Neuronal stem cell (in vitro differentiated cells): Measurements from ENCODE around the gene ISCU.
A peak's percentile ranks its signal among the peaks of the same experiment; 100 is the strongest.

Experiments used
- DNase-seq: peaks from one replicate; pipeline ENCODE4 v3.0.0-alpha.2; 2013; ENCODE audit warnings: low spot score
- H2AFZ ChIP-seq: one replicate; pipeline ENCODE4 v1.6.1; 2013; ENCODE audit warnings: mild to moderate bottlenecking, low read length, inconsistent platforms
- H2AK5ac ChIP-seq: 2 replicates; pipeline ENCODE4 v1.6.1; 2013; ENCODE audit warnings: low read depth, mild to moderate bottlenecking, inconsistent platforms, low read length, moderate library complexity, mixed read lengths
- H2BK120ac ChIP-seq: 2 replicates; pipeline ENCODE4 v1.6.1; 2013; ENCODE audit warnings: low read depth, mild to moderate bottlenecking, inconsistent platforms, low read length, moderate library complexity, mixed read lengths
- H2BK12ac ChIP-seq: one replicate; pipeline ENCODE4 v1.6.1; 2013; ENCODE audit warnings: low read length, inconsistent platforms
- H2BK15ac ChIP-seq: 2 replicates; pipeline ENCODE4 v1.6.1; 2013; ENCODE audit warnings: mild to moderate bottlenecking, low read length, inconsistent platforms, mixed read lengths
- H2BK5ac ChIP-seq: one replicate; pipeline ENCODE4 v1.6.1; 2013; ENCODE audit warnings: inconsistent platforms, mild to moderate bottlenecking, low read length, moderate library complexity
- H3K14ac ChIP-seq: one replicate; pipeline ENCODE4 v1.6.1; 2013; ENCODE audit warnings: low read length, inconsistent platforms
- H3K18ac ChIP-seq: 2 replicates; pipeline ENCODE4 v1.6.1; 2013; ENCODE audit warnings: low read length, inconsistent platforms
- H3K23ac ChIP-seq: 2 replicates; pipeline ENCODE4 v1.6.1; 2013; ENCODE audit warnings: low read depth, mild to moderate bottlenecking, mixed read lengths, low read length, inconsistent platforms; ENCODE audit not compliant: poor library complexity
- H3K27ac ChIP-seq: replicated peaks from 3 replicates; pipeline ENCODE4 v1.5.1; 2013; ENCODE audit warnings: low read length, inconsistent platforms
- H3K27me3 ChIP-seq, 3 experiments: 2 replicates each; pipeline ENCODE4 v1.6.1; 2013; ENCODE audit warnings: low read length in 3 of 3, mild to moderate bottlenecking in 2 of 3, inconsistent platforms in 1 of 3, low read depth in 1 of 3, mixed read lengths in 1 of 3, moderate library complexity in 1 of 3; ENCODE audit not compliant: control insufficient read depth in 3 of 3, insufficient read depth in 3 of 3
- H3K36me3 ChIP-seq, 2 donors: replicated peaks in 1 of 2; 2 replicates each; pipeline ENCODE4 v1.6.1; 2013; ENCODE audit warnings: low read length in 2 of 2; ENCODE audit not compliant: control insufficient read depth in 2 of 2, insufficient read depth in 2 of 2
- H3K4ac ChIP-seq: 2 replicates; pipeline ENCODE4 v1.6.1; 2013; ENCODE audit warnings: inconsistent platforms, mild to moderate bottlenecking, low read length, moderate library complexity
- H3K4me1 ChIP-seq, 2 donors: 1 replicate in 1 of 2; 2 replicates in 1 of 2; pipeline ENCODE4 v1.6.1; 2013; ENCODE audit warnings: low read length in 2 of 2, low read depth in 1 of 2; ENCODE audit not compliant: control insufficient read depth in 2 of 2, insufficient read depth in 1 of 2
- H3K4me2 ChIP-seq: one replicate; pipeline ENCODE4 v1.6.1; 2013; ENCODE audit warnings: mild to moderate bottlenecking, low read length, inconsistent platforms; ENCODE audit not compliant: insufficient read depth, poor library complexity, severe bottlenecking
- H3K4me3 ChIP-seq, 2 donors: 2 replicates each; pipeline ENCODE4 v1.5.1; 2013; ENCODE audit warnings: low read length in 2 of 2, mild to moderate bottlenecking in 2 of 2, inconsistent platforms in 1 of 2, moderate library complexity in 1 of 2
- H3K79me1 ChIP-seq: one replicate; pipeline ENCODE4 v1.6.1; 2013; ENCODE audit warnings: low read depth, mild to moderate bottlenecking, inconsistent platforms, low read length, moderate library complexity
- H3K9ac ChIP-seq: one replicate; pipeline ENCODE4 v1.6.1; 2013; ENCODE audit warnings: mild to moderate bottlenecking, low read depth, low read length, inconsistent platforms; ENCODE audit not compliant: poor library complexity
- H3K9me3 ChIP-seq, 2 donors: replicated peaks in 1 of 2; 2 replicates each; pipeline versions ENCODE3 to v1.6.1; 2013; ENCODE audit warnings: low read length in 2 of 2, mild to moderate bottlenecking in 2 of 2, inconsistent platforms in 1 of 2, low read depth in 1 of 2, mixed read lengths in 1 of 2, moderate library complexity in 1 of 2; ENCODE audit not compliant: control insufficient read depth in 2 of 2, insufficient read depth in 1 of 2
- H4K8ac ChIP-seq: one replicate; pipeline ENCODE4 v1.6.1; 2013; ENCODE audit warnings: low read depth, mild to moderate bottlenecking, inconsistent platforms, low read length, moderate library complexity
- H4K91ac ChIP-seq: one replicate; pipeline ENCODE4 v1.6.1; 2013; ENCODE audit warnings: low read length, low read depth, mild to moderate bottlenecking, inconsistent platforms; ENCODE audit not compliant: poor library complexity
- WGBS, 2 donors: extraction: QIAGEN DNeasy Blood & Tissue Kit; methylation state at CpG; one replicate each; pipeline ENCODE4 v1.1.7; 2013; ENCODE audit warnings: missing lambda C conversion rate in 2 of 2, mixed read lengths in 1 of 2; ENCODE audit not compliant: insufficient read length in 2 of 2, insufficient replicate concordance in 1 of 2; ENCODE audit errors: extremely low coverage in 2 of 2; 5-methylcytosine and 5-hydroxymethylcytosine counted together

ISCU gene

GRCh38 chr12:108605690-108606406, 43.5 kb downstream of the ISCU start:
- no peak overlapping the region for H3K14ac ChIP-seq
- peaks cover 0 to 4% of the 10 kb centered on the region in 2 donors for H3K9me3 ChIP-seq
- H4K8ac ChIP-seq = no peak overlapping the region
- H4K91ac ChIP-seq = no peak overlapping the region
- no peaks in the 10 kb centered on the region for H3K79me1 ChIP-seq
- peaks cover 0 to 15% (median 0%) of the 10 kb centered on the region in 3 experiments for H3K27me3 ChIP-seq
- H3K4me1 ChIP-seq = peaks cover 5 to 6% of the 10 kb centered on the region in 2 donors
- no peak overlapping the region for H3K9ac ChIP-seq
- no peaks in the 10 kb centered on the region for H3K36me3 ChIP-seq
- no peak overlapping the region for H2BK5ac ChIP-seq
- H3K23ac ChIP-seq = no peak overlapping the region
- no peak for DNase-seq
- peak overlapping the region in 1 of 2 donors; percentile 58 for H3K4me3 ChIP-seq
- no peak overlapping the region for H2BK120ac ChIP-seq
- H2AK5ac ChIP-seq = no peak overlapping the region
- no peak overlapping the region for H2AFZ ChIP-seq
- H2BK12ac ChIP-seq = no peak overlapping the region
- H3K27ac ChIP-seq = no peak overlapping the region
- H3K4ac ChIP-seq = no peak overlapping the region
- no peak overlapping the region for H2BK15ac ChIP-seq
- peak overlapping the region; percentile 68 for H3K18ac ChIP-seq
- H3K4me2 ChIP-seq = no peak overlapping the region
- 100% methylated on average over 1 of the region's 4 CpGs; no CpG with 5 or more reads in 1 of the 2 donors for WGBS, 2 donors

GRCh38 chr12:108606492-108606891, 44.1 kb downstream of the ISCU start:
- H3K9ac ChIP-seq = peak overlapping the region; percentile 9
- H3K23ac ChIP-seq = peak overlapping the region; percentile 8
- H2BK12ac ChIP-seq = no peak overlapping the region
- peaks cover 0 to 4% of the 10 kb centered on the region in 2 donors for H3K9me3 ChIP-seq
- H2AFZ ChIP-seq = no peak overlapping the region
- H2BK120ac ChIP-seq = no peak overlapping the region
- no peak overlapping the region for H3K14ac ChIP-seq
- H3K4me3 ChIP-seq = peak overlapping the region in 1 of 2 donors; percentile 38
- peak overlapping the region; percentile 10 for H2AK5ac ChIP-seq
- no peak overlapping the region for H4K91ac ChIP-seq
- WGBS, 2 donors = no CpG with 5 or more reads among the region's 9 CpGs
- DNase-seq = no peak
- no peak overlapping the region for H3K4ac ChIP-seq
- no peaks in the 10 kb centered on the region for H3K79me1 ChIP-seq
- no peak overlapping the region for H4K8ac ChIP-seq
- no peak overlapping the region for H2BK5ac ChIP-seq
- peaks cover 0 to 21% (median 0%) of the 10 kb centered on the region in 3 experiments for H3K27me3 ChIP-seq
- peaks cover 2 to 5% of the 10 kb centered on the region in 2 donors for H3K4me1 ChIP-seq
- H3K36me3 ChIP-seq = no peaks in the 10 kb centered on the region
- H2BK15ac ChIP-seq = peak overlapping the region; percentile 8
- no peak overlapping the region for H3K27ac ChIP-seq
- H3K4me2 ChIP-seq = no peak overlapping the region
- peak overlapping the region; percentile 73 for H3K18ac ChIP-seq

GRCh38 chr12:108607981-108608600, 45.7 kb downstream of the ISCU start:
- Histone ChIP-seq H2BK5ac (no peak overlapping the region), H3K79me1 (no peaks in the 10 kb centered on the region), H3K18ac (peak overlapping the region; percentile 46), H3K9me3 (peaks cover 0 to 4% of the 10 kb centered on the region in 2 donors), H4K91ac (no peak overlapping the region), H2AK5ac (peak overlapping the region; percentile 22), H3K27me3 (peaks cover 0 to 22% (median 0%) of the 10 kb centered on the region in 3 experiments), H3K9ac (no peak overlapping the region), H3K23ac (no peak overlapping the region), H2AFZ (no peak overlapping the region), H3K4ac (no peak overlapping the region), H3K36me3 (no peaks in the 10 kb centered on the region), H2BK15ac (peak overlapping the region; percentile 31), H3K27ac (no peak overlapping the region), H2BK120ac (no peak overlapping the region), H3K4me3 (no peak overlapping the region), H3K14ac (no peak overlapping the region), H4K8ac (no peak overlapping the region), H3K4me1 (peaks cover 0 to 8% of the 10 kb centered on the region in 2 donors), H2BK12ac (no peak overlapping the region), H3K4me2 (no peak overlapping the region)
- no peak for DNase-seq
- WGBS, 2 donors = no CpG with 5 or more reads among the region's 10 CpGs

GRCh38 chr12:108608616-108609015, 46.2 kb downstream of the ISCU start:
- no peak overlapping the region for H3K4me3 ChIP-seq
- no peak overlapping the region for H3K4ac ChIP-seq
- H4K91ac ChIP-seq = no peak overlapping the region
- H2BK12ac ChIP-seq = no peak overlapping the region
- H2AFZ ChIP-seq = no peak overlapping the region
- H3K4me2 ChIP-seq = no peak overlapping the region
- no peaks in the 10 kb centered on the region for H3K79me1 ChIP-seq
- H2BK120ac ChIP-seq = no peak overlapping the region
- no peak overlapping the region for H3K18ac ChIP-seq
- peak overlapping the region; percentile 68 for H2BK15ac ChIP-seq
- peaks cover 0 to 3% of the 10 kb centered on the region in 2 donors for H3K9me3 ChIP-seq
- peaks cover 0 to 10% of the 10 kb centered on the region in 2 donors for H3K4me1 ChIP-seq
- no peak overlapping the region for H3K9ac ChIP-seq
- no peak overlapping the region for H3K14ac ChIP-seq
- WGBS, 2 donors = no CpG with 5 or more reads among the region's 5 CpGs
- no peak overlapping the region for H3K23ac ChIP-seq
- H2AK5ac ChIP-seq = peak overlapping the region; percentile 66
- no peak overlapping the region for H3K27ac ChIP-seq
- H2BK5ac ChIP-seq = no peak overlapping the region
- DNase-seq = no peak
- H4K8ac ChIP-seq = no peak overlapping the region
- H3K36me3 ChIP-seq = no peaks in the 10 kb centered on the region
- peaks cover 0 to 21% (median 0%) of the 10 kb centered on the region in 3 experiments for H3K27me3 ChIP-seq
